ENCODE measurements around the gene OR51B2.
"Not testable (repeated sequence)": the region's sequence is repeated elsewhere in the genome, so short reads cannot be mapped to it uniquely, and the experiment has no call there.

OR51B2 gene

GRCh38 chr11:5310423-5310822 lies 13.7 kb downstream of the OR51B2 start:
- DNase-seq (ENCODE audit: low read depth) = no peak

DNA sequence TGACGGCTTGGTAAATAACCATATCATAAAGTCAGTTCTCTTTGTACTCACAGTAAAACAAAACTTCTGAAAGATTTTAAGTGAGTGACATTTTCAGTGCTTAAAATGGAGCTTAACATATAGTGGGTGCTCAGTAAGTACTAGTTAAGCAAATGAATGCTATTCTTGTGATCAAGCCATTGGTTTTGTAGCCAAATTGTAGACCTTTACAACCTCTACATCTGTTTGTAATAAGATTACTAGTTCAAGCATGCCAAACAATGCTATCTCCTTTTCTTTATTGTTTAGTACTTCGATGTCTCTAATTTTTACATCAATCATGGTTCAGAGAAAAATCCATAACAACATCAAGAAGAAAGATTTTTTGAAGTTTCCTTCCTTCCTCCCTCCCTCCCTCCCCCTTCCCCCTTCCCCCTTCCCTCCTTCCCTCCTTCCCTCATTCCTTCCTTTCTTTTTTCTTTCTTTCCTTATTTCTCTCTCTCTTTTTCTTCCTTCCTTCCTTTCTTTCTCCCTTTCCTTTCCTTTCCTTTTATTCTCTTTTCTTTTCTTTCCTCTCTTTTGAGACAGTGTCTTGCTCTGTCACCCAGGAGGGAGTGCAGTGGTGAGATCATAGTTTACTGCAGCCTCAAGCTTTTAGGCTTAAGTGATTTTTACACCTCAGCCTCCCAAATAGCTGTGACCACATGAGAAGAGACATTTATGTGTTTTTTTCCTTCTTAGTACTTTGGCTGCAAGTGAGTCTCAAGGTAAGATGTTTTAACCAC lies 16.7 kb downstream of the OR51B2 start:
- no peak for DNase-seq (ENCODE audit: low read depth)

DNA sequence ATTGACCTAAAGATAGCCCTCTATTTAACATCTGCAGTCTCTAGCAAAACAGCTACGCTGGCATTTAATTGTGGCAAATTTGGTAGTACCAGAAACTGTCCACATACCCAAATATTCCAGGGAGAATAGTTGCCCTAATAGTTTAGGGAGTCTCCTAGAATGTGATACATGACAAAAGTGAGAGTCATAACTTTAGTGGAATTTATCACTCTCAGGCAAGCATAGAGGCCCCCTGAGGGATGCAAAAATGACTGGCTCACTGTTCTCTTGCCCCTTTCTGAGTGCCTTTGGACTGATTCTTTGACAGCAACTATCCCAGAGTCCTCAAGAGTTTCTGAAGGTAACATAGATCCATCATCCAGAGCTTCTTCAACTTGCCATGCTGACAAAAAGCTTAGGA lies 20.1 kb downstream of the OR51B2 start:
- DNase-seq (ENCODE audit: low read depth) = no peak

- no peak for DNase-seq (ENCODE audit: low read depth)
Observed at GRCh38 chr11:5303626-5304025, 20.5 kb downstream of the OR51B2 start.

DNA sequence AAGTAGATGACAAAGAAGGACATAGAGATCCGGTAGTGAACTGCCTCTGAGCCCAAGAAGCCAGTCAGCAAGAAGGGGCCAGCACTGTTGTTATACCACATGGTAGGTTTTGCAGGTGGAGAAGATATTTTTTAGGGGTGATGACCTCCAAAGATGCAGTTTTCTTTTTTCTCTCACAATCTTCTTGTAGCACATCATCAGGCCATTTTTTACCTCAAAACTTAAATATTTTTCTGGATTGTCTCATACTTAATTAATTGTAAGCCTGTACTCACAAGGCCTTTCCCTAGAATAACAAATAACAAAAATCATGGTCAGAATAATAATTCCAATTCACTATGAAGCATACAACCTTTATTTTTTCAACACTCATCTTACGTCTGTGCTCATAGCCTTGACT lies 22.3 kb downstream of the OR51B2 start, which contains the start of gene OR51B4:
Gene OR51B4, minus strand, starts transcription at position 101 of the 400 bp plus-strand sequence. Its CDS starts 0 bp downstream, at position 101.
- no peak for DNase-seq (ENCODE audit: low read depth)

- no peak for DNase-seq (ENCODE audit: low read depth)
Observed at GRCh38 chr11:5300251-5300650, 23.8 kb downstream of the OR51B2 start.

- DNase-seq (ENCODE audit: low read depth) = no peak
Observed at GRCh38 chr11:5298451-5298850, 25.6 kb downstream of the OR51B2 start.

- DNase-seq (ENCODE audit: low read depth) = no peak
Observed at GRCh38 chr11:5297721-5298323, 26.3 kb downstream of the OR51B2 start.

- DNase-seq (ENCODE audit: low read depth) = not testable (repeated sequence)
Observed at GRCh38 chr11:5294342-5294995, 29.6 kb downstream of the OR51B2 start.

DNA sequence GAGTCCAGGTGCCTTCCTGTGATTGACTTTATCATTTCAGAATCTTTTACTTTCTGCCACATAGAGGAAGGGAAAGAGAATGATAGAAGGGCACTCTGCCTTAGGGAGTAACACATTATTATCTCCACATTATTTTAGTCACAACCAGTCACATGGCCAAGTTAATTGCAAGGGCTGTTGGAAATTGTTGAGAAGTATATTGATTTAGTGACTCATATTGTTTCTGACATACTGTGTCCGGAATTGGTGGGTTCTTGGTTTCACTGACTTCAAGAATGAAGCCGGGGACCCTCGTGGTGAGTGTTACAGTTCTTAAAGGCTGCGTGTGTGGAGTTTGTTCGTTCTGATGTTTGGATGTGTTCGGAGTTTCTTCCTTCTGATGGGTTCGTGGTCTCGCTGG lies 31.1 kb downstream of the OR51B2 start:
- DNase-seq (ENCODE audit: low read depth) = no peak

GRCh38 chr11:5291207-5291838 lies 32.8 kb downstream of the OR51B2 start:
- no peak for DNase-seq (ENCODE audit: low read depth)

DNA sequence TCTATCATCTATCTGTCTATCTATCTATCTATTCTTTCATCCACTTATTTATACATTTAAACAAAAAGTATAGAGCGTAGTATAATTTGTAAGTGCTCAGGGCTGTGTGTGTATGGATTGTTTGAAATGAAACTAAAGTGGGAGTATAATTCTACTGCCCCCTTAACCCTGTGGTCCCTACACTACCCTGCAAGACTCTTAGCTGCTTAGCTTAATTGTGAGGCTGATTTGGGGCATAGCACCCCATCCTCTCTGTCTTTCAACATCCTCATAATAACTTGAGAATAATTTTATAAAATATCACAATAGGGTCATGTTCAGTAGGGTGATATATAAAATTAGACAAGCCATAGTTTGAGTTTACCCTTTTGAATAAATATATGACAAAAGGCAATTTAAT lies 34.0 kb downstream of the OR51B2 start:
- DNase-seq (ENCODE audit: low read depth) = no peak

DNA sequence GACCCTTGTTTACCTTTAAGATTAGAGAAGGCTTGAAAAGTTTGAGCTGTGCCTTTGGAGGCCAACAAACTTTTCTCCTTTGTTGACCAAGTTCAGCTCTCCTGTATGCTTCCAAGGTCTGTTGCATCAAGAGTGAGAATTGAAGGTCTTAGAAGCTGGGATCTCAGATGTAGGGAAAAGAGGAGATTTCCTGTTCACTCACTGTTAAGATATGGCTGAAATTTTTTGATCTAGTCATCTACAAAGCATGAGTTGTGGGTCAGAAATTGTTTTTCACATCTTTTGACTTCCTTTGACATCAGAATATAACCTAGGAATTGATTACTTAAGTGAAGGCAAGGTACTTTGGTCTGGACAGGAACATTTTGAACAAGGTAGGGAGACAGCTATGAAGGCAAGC lies 34.4 kb downstream of the OR51B2 start:
- DNase-seq (ENCODE audit: low read depth) = no peak

- DNase-seq (ENCODE audit: low read depth) = no peak
Observed at GRCh38 chr11:5288906-5289550, 35.1 kb downstream of the OR51B2 start.

DNA sequence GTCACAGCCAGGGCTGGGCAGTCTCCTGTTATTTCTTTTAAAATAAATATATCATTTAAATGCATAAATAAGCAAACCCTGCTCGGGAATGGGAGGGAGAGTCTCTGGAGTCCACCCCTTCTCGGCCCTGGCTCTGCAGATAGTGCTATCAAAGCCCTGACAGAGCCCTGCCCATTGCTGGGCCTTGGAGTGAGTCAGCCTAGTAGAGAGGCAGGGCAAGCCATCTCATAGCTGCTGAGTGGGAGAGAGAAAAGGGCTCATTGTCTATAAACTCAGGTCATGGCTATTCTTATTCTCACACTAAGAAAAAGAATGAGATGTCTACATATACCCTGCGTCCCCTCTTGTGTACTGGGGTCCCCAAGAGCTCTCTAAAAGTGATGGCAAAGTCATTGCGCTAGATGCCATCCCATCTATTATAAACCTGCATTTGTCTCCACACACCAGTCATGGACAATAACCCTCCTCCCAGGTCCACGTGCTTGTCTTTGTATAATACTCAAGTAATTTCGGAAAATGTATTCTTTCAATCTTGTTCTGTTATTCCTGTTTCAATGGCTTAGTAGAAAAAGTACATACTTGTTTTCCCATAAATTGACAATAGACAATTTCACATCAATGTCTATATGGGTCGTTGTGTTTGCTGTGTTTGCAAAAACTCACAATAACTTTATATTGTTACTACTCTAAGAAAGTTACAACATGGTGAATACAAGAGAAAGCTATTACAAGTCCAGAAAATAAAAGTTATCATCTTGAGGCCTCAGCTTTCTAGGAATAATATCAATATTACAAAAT lies 35.8 kb downstream of the OR51B2 start:
- DNase-seq (ENCODE audit: low read depth) = no peak

DNA sequence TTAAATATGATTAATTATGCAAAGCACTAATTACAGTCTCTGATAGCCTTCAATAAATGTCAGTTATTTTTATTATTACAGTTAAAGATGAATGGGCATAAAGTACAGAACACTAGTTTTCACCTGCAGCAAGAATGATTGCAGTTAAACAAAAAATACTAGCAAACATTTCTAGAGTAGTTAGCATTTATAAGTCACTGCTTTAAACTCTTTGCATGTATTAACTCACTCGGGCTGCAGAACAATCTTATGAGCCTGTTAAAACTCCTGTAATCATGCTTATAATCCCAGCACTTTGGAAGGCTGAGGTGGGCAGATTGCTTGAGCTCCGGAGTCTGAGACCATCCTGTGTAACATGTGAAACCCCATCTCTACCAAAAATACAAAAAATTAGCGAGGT lies 37.2 kb downstream of the OR51B2 start:
- no peak for DNase-seq (ENCODE audit: low read depth)

DNA sequence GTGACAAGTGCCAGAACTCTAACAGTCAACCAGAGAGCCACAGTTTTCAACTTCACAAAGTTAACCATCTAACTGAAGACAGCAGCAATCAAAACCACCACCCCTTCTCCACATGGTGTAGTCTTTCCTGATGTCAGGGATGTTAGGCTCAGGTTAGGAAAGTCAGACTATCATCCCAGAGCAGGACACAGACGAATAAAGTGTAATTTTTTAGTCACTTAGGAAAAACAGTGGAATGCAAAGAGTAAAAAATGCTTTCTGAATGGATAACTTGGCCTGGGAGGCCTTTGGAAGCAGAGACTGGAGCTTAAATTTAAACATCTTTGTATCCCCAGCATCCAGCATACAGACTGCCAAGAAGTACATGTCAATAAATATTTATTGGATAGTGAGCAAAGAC lies 37.7 kb downstream of the OR51B2 start:
- no peak for DNase-seq (ENCODE audit: low read depth)

GRCh38 chr11:5285703-5286340 lies 38.3 kb downstream of the OR51B2 start:
- no peak for DNase-seq (ENCODE audit: low read depth)

DNA sequence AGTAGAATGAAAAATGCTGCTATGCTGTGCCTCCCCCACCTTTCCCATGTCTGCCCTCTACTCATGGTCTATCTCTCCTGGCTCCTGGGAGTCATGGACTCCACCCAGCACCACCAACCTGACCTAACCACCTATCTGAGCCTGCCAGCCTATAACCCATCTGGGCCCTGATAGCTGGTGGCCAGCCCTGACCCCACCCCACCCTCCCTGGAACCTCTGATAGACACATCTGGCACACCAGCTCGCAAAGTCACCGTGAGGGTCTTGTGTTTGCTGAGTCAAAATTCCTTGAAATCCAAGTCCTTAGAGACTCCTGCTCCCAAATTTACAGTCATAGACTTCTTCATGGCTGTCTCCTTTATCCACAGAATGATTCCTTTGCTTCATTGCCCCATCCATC lies 39.5 kb downstream of the OR51B2 start:
- no peak for DNase-seq (ENCODE audit: low read depth)

DNA sequence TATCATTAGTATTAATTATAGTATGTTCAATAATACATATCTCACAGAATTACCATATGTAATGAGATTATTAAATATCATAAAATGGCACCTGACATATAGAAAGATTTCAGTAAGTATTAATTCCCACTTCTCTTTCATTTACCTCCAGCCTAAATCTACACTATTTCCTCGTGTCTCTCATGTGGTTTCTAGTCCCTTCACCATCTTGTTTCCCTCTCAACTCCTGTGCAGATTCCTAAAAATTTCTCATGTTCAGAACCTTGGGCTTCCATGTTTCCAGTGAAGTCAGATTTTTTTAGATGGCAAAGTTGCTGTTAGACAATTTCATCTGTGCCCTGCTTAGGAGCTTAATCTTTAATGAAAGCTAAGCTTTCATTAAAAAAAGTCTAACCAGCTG lies 40.2 kb downstream of the OR51B2 start:
- no peak for DNase-seq (ENCODE audit: low read depth)

DNA sequence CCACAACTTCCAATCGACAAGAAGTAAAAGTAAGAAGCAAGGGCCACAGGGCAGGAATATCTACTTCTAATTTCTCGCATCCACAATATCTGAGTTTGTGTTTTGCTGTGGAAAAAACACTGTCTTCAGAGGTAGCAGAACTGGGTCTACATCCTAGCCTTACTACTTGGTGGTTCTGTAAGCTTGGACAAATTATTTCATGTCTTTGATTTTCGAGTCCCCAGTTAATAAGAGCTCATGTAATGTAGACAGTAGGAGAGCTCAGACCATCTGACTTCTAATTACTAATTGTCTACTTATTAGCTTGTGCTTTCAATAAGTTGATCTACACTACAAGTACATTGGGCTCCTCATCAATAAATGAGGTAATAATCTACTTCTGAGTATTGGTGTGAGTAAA lies 41.0 kb downstream of the OR51B2 start:
- DNase-seq (ENCODE audit: low read depth) = no peak
